K562 (cell line): ENCODE measurements around the gene NACC1. TPM values are rescaled to one million over a fixed set of nuclear protein-coding genes. Genes with fewer than 3 reads are reported as not detected.
A peak's percentile ranks its signal among the peaks of the same experiment; 100 is the strongest.

Source experiments
- ATAC-seq: fragments of 200-7000 bp; cut with Tn5 transposase; 3 replicates; pipeline ENCODE4 v1.9.1; 2020; ENCODE audit warnings: moderate library complexity
- BruUV-seq: library from RNA; stranded (reverse); fragments of 400-500 nt; replicated peaks from 2 replicates; lab custom pipeline; 2021; lab: Mats Ljungman, UMichigan
- CTCF ChIA-PET: fragments of 300-600 bp; formaldehyde crosslinking; extraction: SDS; loops from one replicate; lab custom pipeline; 2021; ENCODE audit warnings: low intra/inter-chr PET ratio; lab: Yijun Ruan, JAX
- POLR2A ChIA-PET: fragments of 300-600, 350-650 bp; sonication (Branson Sonifier 250); formaldehyde crosslinking; extraction: SDS; loops from one replicate; lab custom pipeline; 2021; ENCODE audit warnings: antibody characterized with exemption, inconsistent platforms; lab: Yijun Ruan, JAX
- DNase-seq, 4 experiments: peaks; one replicate each; pipeline versions ENCODE4 v3.0.0 to v3.0.0-alpha.2; 2011 to 2018; ENCODE audit warnings: low spot score in 3 of 4, mixed read lengths in 3 of 4; ENCODE audit errors: extremely low read depth in 1 of 4
- FAIRE-seq: peaks from 2 replicates; lab custom pipeline; 2011; peaks lifted over from hg19 to GRCh38; lab: Jason Lieb, UNC
- H2AFZ ChIP-seq: 2 replicates; pipeline ENCODE4 v1.6.0; 2011; ENCODE audit warnings: low read depth, low read length, control low read depth, inconsistent platforms
- H3K27ac ChIP-seq: fragments of 200-600 bp; 3 replicates; pipeline ENCODE4 v1.8.0; 2011; ENCODE audit warnings: low read depth, mild to moderate bottlenecking, control low read depth, inconsistent platforms, low read length, moderate library complexity, mixed read lengths; ENCODE audit errors: extremely low read depth
- H3K27me3 ChIP-seq, 2 experiments: fragments of 300-600 bp in 1 of 2; 2 replicates in 1 of 2; 3 replicates in 1 of 2; pipeline versions ENCODE4 v1.6.0 to v1.8.0; 2011; ENCODE audit warnings: inconsistent platforms in 2 of 2, low read length in 2 of 2, mild to moderate bottlenecking in 1 of 2, mixed read lengths in 1 of 2, moderate library complexity in 1 of 2; ENCODE audit not compliant: control insufficient read depth in 2 of 2, insufficient read depth in 2 of 2
- H3K36me3 ChIP-seq: fragments of 300-600 bp; 3 replicates; pipeline ENCODE4 v1.8.0; 2011; ENCODE audit warnings: mild to moderate bottlenecking, low read length, inconsistent platforms; ENCODE audit not compliant: control insufficient read depth, insufficient read depth
- H3K4me1 ChIP-seq, 2 experiments: fragments of 200-600 bp in 1 of 2; replicated peaks in 1 of 2; 2 replicates in 1 of 2; 3 replicates in 1 of 2; pipeline versions ENCODE4 v1.5.1 to v1.8.0; 2011; ENCODE audit warnings: inconsistent platforms in 2 of 2, low read length in 2 of 2, mild to moderate bottlenecking in 1 of 2, mixed read lengths in 1 of 2, moderate library complexity in 1 of 2; ENCODE audit not compliant: control insufficient read depth in 2 of 2, insufficient read depth in 2 of 2
- H3K4me2 ChIP-seq: 2 replicates; pipeline ENCODE4 v1.6.1; 2011; ENCODE audit warnings: low read length, control low read depth, inconsistent platforms, mixed read lengths; ENCODE audit not compliant: insufficient read depth
- H3K4me3 ChIP-seq: fragments of 200-600 bp; sonication (generic), shearing (Covaris generic); 2 replicates; pipeline ENCODE4 v1.5.1; 2016; ENCODE audit warnings: control low read depth, inconsistent platforms
- H3K79me2 ChIP-seq: fragments of 200-600 bp; 3 replicates; pipeline ENCODE4 v1.8.0; 2011; ENCODE audit warnings: low read length, inconsistent platforms; ENCODE audit not compliant: control insufficient read depth, insufficient read depth
- H3K9ac ChIP-seq, 2 experiments: 2 replicates each; pipeline versions ENCODE4 v1.6.0 to v1.6.1; 2011; ENCODE audit warnings: low read depth in 2 of 2, low read length in 2 of 2, control low read depth in 1 of 2, inconsistent platforms in 1 of 2, mild to moderate bottlenecking in 1 of 2, mixed read lengths in 1 of 2; ENCODE audit not compliant: insufficient read depth in 1 of 2
- H3K9me1 ChIP-seq: one replicate; pipeline ENCODE4 v1.6.0; 2011; ENCODE audit warnings: inconsistent platforms, mild to moderate bottlenecking, low read length, moderate library complexity; ENCODE audit not compliant: control insufficient read depth, insufficient read depth
- H3K9me3 ChIP-seq: replicated peaks from 2 replicates; pipeline ENCODE4 v1.5.1; 2011; ENCODE audit warnings: low read depth, low read length, inconsistent platforms; ENCODE audit not compliant: control insufficient read depth, insufficient read depth
- H4K20me1 ChIP-seq: replicated peaks from 2 replicates; pipeline ENCODE4 v1.6.1; 2011; ENCODE audit warnings: low read length, inconsistent platforms, mixed read lengths; ENCODE audit not compliant: control insufficient read depth, insufficient read depth
- CREB1 ChIP-seq, 2 experiments: sonication (generic) in 1 of 2; formaldehyde crosslinking in 1 of 2; IDR thresholded peaks; 2 replicates each; pipeline versions ENCODE4 v1.6.1 to v1.8.0; 2012 to 2022; ENCODE audit warnings: inconsistent platforms in 1 of 2, mild to moderate bottlenecking in 1 of 2, missing genetic modification reagents in 1 of 2, moderate library complexity in 1 of 2
- CXXC5 ChIP-seq: fragments of 250-450 bp; sonication (Bioruptor Pico); IDR thresholded peaks from 2 replicates; pipeline ENCODE4 v1.8.0; 2022; ENCODE audit warnings: inconsistent platforms, mild to moderate bottlenecking, moderate library complexity
- DLX4 ChIP-seq: fragments of 250-450 bp; sonication (Bioruptor Pico); IDR thresholded peaks from 2 replicates; pipeline ENCODE4 v1.6.1; 2021; ENCODE audit warnings: mild to moderate bottlenecking
- ELF4 ChIP-seq: fragments of 450-650 bp; formaldehyde crosslinking; IDR thresholded peaks from 2 replicates; pipeline ENCODE4 v1.4.0; 2022; ENCODE audit warnings: missing genetic modification characterization
- ESRRB ChIP-seq: fragments of 250-450 bp; sonication (Bioruptor Pico); IDR thresholded peaks from 2 replicates; pipeline ENCODE4 v1.5.0; 2020; ENCODE audit warnings: mild to moderate bottlenecking, moderate library complexity, borderline replicate concordance
- HLTF ChIP-seq: fragments of 450-650 bp; IDR thresholded peaks from 2 replicates; pipeline ENCODE4 v1.6.1; 2016
- HNRNPH1 ChIP-seq: fragments of 200-400 bp; formaldehyde crosslinking; optimal IDR thresholded peaks from 2 replicates; pipeline ENCODE3; 2017; ENCODE audit warnings: low read depth, mild to moderate bottlenecking, low read length, moderate library complexity
- MED1 ChIP-seq: sonication (generic); formaldehyde crosslinking; IDR thresholded peaks from 2 replicates; pipeline ENCODE4 v1.8.1; 2023; ENCODE audit warnings: missing genetic modification reagents, borderline replicate concordance
- PML ChIP-seq: IDR thresholded peaks from 2 replicates; pipeline ENCODE4 v1.6.1; 2012; ENCODE audit warnings: low read length, inconsistent platforms
- RBM25 ChIP-seq: fragments of 200-400 bp; formaldehyde crosslinking; IDR thresholded peaks from 2 replicates; pipeline ENCODE4 v1.6.1; 2018; ENCODE audit warnings: low read length, low read depth, moderate library complexity; ENCODE audit not compliant: severe bottlenecking
- STAT5B ChIP-seq: fragments of 250-450 bp; sonication (Bioruptor Pico); IDR thresholded peaks from 2 replicates; pipeline ENCODE4 v1.8.0; 2021; ENCODE audit warnings: mild to moderate bottlenecking, inconsistent platforms
- YBX1 ChIP-seq: fragments of 450-650 bp; IDR thresholded peaks from 2 replicates; pipeline ENCODE4 v1.7.1; 2016; ENCODE audit warnings: mild to moderate bottlenecking
- ZBTB7A ChIP-seq: IDR thresholded peaks from 2 replicates; pipeline ENCODE4 v1.6.1; 2011; ENCODE audit warnings: low read depth, mild to moderate bottlenecking, low read length, moderate library complexity, borderline replicate concordance; ENCODE audit not compliant: control insufficient read depth
- ZNF165 ChIP-seq: fragments of 250-450 bp; sonication (Bioruptor Pico); IDR thresholded peaks from 2 replicates; pipeline ENCODE4 v1.4.0; 2020; ENCODE audit warnings: borderline replicate concordance
- ZNF212 ChIP-seq: fragments of 450-650 bp; formaldehyde crosslinking; IDR thresholded peaks from 2 replicates; pipeline ENCODE4 v1.4.0; 2020; ENCODE audit warnings: mild to moderate bottlenecking
- ZNF277 ChIP-seq: fragments of 250-450 bp; sonication (Bioruptor Pico); IDR thresholded peaks from 2 replicates; pipeline ENCODE4 v1.8.0; 2022; ENCODE audit warnings: inconsistent platforms, mild to moderate bottlenecking, moderate library complexity, borderline replicate concordance
- ZNF766 ChIP-seq: fragments of 200-800 bp; sonication (Bioruptor generic); conservative IDR thresholded peaks from 2 replicates; pipeline ENCODE4 v1.6.1; 2016; ENCODE audit warnings: missing genetic modification characterization, missing compliant biosample characterization
- ZSCAN29 ChIP-seq: fragments of 450-650 bp; IDR thresholded peaks from 2 replicates; pipeline ENCODE4 v1.6.1; 2017
- WGBS: fragments of 100-300 bp; shearing (Covaris generic); methylation state at CpG from one replicate; pipeline ENCODE4 v1.1.6; 2016; ENCODE audit warnings: low coverage, mixed read lengths; ENCODE audit not compliant: insufficient coverage; ENCODE audit errors: missing lambda C conversion rate; 5-methylcytosine and 5-hydroxymethylcytosine counted together
- in situ Hi-C: fragments of 300-500 bp; cut with MboI; formaldehyde crosslinking; loops from 4 replicates; pipeline ENCODE4 v1.15.0; 2018; ENCODE audit warnings: inconsistent platforms, mixed read lengths
- intact Hi-C: fragments of 100-400 bp; cut with micrococcal nuclease; formaldehyde crosslinking; loops from 2 replicates; pipeline ENCODE4 v1.14.2; 2022
- polyA plus RNA-seq, 8 experiments: library from polyadenylated mRNA; depleted of rRNA in 4 of 8; stranded (reverse) in 5 of 8; unstranded in 3 of 8; fragments of >200 nt; fragmentation: Nextera tagmentation in 2 of 8; fragmentation: Illumina TruSeq in 1 of 8; extraction: Ambion mirVana in 2 of 8; extraction: Trizol in 1 of 8; gene quantifications; 2 replicates each; pipeline versions ENCODE4 v1.2.1 to v1.2.3, GENCODE V29; 2011 to 2014; ENCODE audit warnings: inconsistent platforms in 1 of 8, missing spikeins in 1 of 8
- total RNA-seq, 7 experiments: library from RNA; depleted of rRNA in 6 of 7; stranded (reverse); fragments of >200 nt in 6 of 7; fragmentation: Illumina TruSeq in 2 of 7; extraction: Trizol in 2 of 7; gene quantifications; 2 replicates each; pipeline versions ENCODE4 v1.2.1 to v1.2.3, GENCODE V29; 2011 to 2021; ENCODE audit warnings: low replicate concordance in 1 of 7
- TF ChIP-seq, protein P1 (sequence below): sonication (generic); formaldehyde crosslinking; IDR thresholded peaks from 2 replicates; pipeline ENCODE4 v1.8.1; 2023; ENCODE audit warnings: mild to moderate bottlenecking, missing genetic modification reagents

The NACC1 gene
- total and polyA plus RNA-seq, 9 of the 15 experiments (the other 6 are each of a cell fraction or from before 2014, with no cell fraction given), result 0.04 to 96.6 (median 25.8) TPM

DNA sequence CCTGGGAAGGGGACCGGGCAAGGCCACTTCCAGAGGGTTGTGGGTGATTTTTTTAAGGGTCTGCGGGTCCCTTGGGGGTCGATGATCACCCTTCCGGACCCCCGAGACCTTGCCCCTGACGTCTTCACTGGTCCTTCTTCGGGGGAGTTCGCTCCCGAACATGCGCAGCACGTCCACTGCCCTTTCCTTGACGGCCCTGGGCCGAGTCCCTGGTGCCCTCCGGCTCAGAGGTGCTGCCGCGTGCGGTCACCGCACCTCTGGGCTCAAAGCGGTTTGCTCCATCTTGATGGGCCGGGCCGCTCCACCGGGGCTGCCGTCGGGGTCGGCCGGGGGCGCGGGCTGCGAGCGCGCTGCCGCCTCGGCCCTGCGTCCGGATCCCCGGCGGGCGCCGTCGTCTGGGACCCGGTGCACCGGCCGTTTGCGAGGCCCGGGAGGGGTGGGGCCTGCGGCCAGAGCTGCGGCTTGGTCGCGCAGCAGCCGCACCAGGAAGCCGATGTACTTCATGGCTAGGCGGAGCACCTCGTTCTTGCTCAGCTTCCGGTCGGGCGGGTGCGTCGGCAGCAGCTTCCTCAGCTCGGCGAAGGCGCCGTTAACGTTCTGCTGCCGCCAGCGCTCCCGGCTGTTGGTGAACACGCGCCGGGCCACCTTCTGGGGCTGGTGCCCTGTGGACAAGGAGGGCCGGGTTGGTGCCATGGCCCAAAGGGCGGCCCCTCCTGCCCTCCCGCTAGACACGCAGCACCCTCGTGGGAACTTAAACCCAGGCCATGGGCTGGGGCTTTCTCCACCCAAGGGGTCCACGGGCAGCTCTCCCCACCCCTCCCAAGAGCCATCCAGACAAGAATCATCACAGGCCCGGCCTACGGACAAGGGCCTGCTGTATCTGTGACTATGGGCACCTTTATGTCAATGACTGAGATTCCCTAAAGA lies 18.7 kb upstream of the NACC1 start:
- H3K9me1 ChIP-seq, result no peaks in the 10 kb centered on the region
- H3K36me3 ChIP-seq, result peaks cover 39% of the 10 kb centered on the region
- peaks cover 59% of the 10 kb centered on the region for H3K79me2 ChIP-seq
- BruUV-seq, result no TSS peak
- no peaks in the 10 kb centered on the region for H3K27me3 ChIP-seq
- POLR2A ChIA-PET, result interaction anchor here (0.6 to 3.1 kb wide), 7 partner anchors 9 to 122 kb away, joined by 4 to 16 read pairs (median 4); no protein-coding TSS in a partner anchor
- WGBS, result 2% methylated on average over 71 of the region's 77 CpGs
- H3K4me2 ChIP-seq, result peak overlapping the region; percentile 99
- peak overlapping the region; percentile 98 for H3K27ac ChIP-seq
- peak overlapping the region; percentile 74 to 95 for H3K9ac ChIP-seq
- no peaks in the 10 kb centered on the region for H3K9me3 ChIP-seq
- in situ Hi-C loops, result no loop called here
- DNase-seq, result peak; percentile 45 to 88 (median 60)
- peak overlapping the region; percentile 98 for H3K4me3 ChIP-seq
- CTCF ChIA-PET, result interaction anchor here (0.8 kb wide), 1 partner anchor 162 kb away, joined by 3 read pairs; no protein-coding TSS in a partner anchor
- H3K4me1 ChIP-seq, result peaks cover 42 to 82% of the 10 kb centered on the region in 2 experiments
- no peaks in the 10 kb centered on the region for H4K20me1 ChIP-seq
- ATAC-seq, result peak; percentile 10
- no peak overlapping the region for H2AFZ ChIP-seq
- peak; percentile 73 for FAIRE-seq
- intact Hi-C loops, result no loop called here
- TF ChIP-seq DLX4 (CRISPR knock-in tag) (no peak), CXXC5 (CRISPR knock-in tag) (peak; percentile 92), RBM25 (no peak), ZNF165 (CRISPR knock-in tag) (no peak), ZNF212 (CRISPR knock-in tag) (peak; percentile 77; the same call in 1 of the 2 replicates), CREB1 (IDR thresholded peaks at IDR 0.05) (peak; percentile 24; the same call in 1 of the 2 replicates), CREB1 (CRISPR knock-in tag; IDR thresholded peaks at IDR 0.05) (no peak), MED1 (no peak), ESRRB (CRISPR knock-in tag) (no peak), HNRNPH1 (no peak), ZSCAN29 (no peak), STAT5B (no peak), YBX1 (no peak), PML (no peak; the same call in 1 of the 2 replicates), ZBTB7A (peak; percentile 75), ELF4 (CRISPR knock-in tag) (no peak), HLTF (no peak), ZNF277 (CRISPR knock-in tag) (no peak), ZNF766 (CRISPR knock-in tag) (peak; percentile 61)
- TF ChIP-seq, protein P1, sequence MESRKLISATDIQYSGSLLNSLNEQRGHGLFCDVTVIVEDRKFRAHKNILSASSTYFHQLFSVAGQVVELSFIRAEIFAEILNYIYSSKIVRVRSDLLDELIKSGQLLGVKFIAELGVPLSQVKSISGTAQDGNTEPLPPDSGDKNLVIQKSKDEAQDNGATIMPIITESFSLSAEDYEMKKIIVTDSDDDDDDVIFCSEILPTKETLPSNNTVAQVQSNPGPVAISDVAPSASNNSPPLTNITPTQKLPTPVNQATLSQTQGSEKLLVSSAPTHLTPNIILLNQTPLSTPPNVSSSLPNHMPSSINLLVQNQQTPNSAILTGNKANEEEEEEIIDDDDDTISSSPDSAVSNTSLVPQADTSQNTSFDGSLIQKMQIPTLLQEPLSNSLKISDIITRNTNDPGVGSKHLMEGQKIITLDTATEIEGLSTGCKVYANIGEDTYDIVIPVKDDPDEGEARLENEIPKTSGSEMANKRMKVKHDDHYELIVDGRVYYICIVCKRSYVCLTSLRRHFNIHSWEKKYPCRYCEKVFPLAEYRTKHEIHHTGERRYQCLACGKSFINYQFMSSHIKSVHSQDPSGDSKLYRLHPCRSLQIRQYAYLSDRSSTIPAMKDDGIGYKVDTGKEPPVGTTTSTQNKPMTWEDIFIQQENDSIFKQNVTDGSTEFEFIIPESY (CRISPR knock-in tag), result no peak; the same call in 1 of the 2 replicates
